Stimulated activated CD8-positive, alpha-beta memory T cell treated with anti-CD3 and anti-CD28 coated beads, Interleukin-7, amount 100 ng/mL, for 4 hours (primary cell): ENCODE results near the gene NR6A1.

ENCODE experiments used
- DNase-seq, 2 donors: peaks; one replicate each; pipeline ENCODE4 v3.0.0-alpha.2; 2020; ENCODE audit warnings: low read depth in 2 of 2

Gene NR6A1

GRCh38 chr9:124505006-124505900 is 265.9 kb downstream of the NR6A1 start:
- DNase-seq = no peak

DNA sequence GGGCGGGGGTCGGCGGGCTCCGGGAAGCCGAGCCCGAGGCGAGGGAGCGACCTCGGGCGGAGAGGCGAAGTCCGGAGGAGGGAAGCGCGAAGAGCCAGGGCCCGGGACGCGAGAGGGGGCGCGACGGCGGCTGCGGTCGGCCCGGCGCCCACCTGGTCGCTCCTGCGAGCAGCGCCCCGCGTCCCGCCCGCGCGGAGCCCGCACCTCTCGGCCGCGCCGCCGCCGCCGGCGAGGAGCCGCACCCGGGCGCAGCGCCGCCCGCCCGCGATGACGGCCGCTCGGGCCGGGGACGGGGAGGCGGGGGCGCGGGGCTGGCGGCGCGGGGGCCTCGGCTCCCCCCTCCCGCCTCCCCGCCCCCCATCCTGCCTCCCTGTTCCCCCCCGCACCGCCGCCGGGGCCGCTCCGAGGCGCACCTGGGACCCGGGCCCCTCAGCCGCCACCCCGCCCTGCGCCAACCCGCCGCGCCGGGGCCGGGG is 266.5 kb downstream of the NR6A1 start:
- DNase-seq = no peak

- DNase-seq = no peak
Observed at GRCh38 chr9:124503713-124504529, 267.2 kb downstream of the NR6A1 start.

DNA sequence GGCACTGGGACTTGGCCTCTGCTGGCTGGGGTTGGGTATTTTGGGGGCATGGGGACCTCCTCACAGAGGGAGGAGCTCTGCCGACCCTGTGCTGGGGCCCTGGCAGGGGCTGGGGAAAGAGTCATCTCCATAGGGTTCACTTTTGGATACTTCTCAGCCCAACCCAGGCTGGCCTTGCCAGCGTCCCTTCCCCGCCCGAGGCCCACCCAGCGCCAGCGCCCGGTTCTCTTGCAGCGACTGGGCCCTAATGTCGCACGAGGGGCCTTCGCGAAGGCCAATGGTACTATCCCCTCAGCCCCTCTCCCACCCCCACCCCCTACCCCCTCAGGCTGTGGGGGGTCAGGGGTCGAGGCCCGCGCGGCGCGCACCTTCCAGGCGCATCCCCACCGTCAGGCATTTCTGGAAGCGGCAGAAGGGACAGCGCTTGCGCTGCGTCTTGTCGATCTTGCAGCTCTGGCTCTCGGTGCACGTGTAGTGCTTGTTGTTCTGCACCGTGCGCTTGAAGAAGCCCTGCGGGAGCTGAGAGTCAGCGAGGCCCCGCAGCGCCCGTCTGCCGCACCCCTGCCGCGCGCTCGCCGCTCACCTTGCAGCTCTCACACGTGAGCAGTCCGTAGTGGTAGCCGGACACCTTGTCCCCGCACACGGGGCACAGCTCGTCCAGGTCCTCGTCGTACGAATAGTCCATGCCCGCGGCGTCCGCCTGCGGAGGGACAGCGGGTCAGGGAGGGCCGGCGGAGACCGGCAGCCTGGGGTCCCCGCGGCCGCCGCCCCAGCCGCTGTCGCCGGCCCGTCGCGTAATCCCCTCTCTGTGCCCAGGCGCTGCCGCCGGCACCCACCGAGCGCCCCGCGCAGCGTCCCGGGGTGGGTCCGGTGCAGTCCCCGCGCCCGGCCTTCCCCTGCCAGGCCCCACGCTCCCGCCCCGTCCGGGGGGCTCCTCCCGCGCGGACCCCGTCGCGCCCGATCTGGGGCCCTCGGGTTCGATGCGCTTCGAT is 268.1 kb downstream of the NR6A1 start:
- DNase-seq = no peak

- DNase-seq = no peak
Observed at GRCh38 chr9:124501771-124502320, 269.3 kb downstream of the NR6A1 start.

DNA sequence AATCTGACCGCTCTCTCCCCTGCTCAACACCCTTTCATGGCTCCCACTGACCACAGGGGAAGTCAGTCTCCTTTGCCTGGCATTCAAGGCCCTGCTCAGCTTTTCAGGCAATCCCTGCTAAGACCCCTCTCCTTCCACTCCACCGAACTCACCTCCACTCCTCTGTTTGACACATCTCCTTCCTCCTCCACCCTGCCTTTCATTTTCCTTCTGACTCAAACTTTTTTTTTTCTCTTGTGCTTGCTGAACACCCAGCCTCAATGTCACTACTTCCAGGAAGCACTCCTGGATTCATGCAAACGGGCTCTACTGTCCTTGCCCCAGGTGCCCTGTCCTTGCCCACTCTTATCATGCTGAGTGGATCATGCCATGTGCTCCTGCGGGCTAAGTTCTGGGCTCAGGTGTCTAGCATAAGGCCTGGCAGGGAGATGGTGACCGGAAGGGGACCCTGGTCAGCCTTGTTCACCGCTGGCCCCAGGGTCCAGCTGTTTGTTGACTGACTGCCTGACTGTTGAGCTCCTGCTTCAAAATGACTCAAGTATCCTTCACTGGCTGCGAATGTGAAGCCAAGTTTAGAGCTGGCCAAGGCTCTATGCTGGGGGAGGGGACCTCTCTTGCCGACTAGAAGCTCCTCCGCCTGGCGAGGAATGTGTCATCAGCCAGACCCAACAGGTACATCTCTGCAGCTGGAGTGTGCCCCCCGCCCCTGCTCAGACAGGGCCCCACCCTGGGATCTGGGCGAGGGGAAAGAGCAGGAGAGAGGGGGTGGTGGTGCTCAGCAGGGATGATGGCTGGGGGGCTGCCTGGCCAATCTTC is 270.1 kb downstream of the NR6A1 start:
- no peak for DNase-seq

DNA sequence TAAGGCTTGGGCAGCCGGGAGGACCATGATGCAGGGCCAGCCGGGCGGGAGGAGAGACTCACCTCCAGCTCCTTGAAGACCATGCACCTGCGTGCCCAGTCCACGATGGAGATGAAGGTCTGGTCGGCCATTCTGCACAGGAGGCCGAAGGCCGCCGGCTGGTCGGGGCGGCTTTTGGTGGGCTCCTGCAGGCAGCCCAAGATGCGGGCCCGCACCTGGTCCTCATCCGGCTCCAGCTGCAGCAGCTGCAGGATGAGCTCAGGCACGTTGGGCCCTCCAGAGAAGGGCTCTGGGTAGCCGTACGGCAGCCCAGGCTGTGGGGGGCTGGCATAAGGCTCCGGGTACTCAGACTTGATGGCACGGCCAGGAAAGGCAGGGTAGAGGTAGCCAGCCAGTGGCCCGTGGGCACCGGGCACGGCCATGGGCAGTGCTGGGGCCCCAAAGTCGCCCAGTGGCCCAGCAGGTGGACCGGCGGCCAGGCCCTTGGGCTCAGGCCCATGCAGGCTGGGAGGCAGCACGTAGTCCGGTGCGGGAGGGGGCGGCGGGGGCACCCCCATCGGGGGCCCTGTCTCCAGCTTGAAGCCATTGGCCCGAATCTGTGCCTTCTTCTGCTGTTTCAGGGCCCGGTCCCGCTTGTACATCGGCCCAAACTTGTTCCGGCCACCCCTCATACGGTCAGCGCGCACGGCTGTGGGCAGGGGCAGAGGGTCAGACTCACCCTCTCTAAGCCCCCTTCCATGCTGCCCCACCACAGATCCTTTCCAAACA is 270.9 kb downstream of the NR6A1 start:
- DNase-seq = no peak

DNA sequence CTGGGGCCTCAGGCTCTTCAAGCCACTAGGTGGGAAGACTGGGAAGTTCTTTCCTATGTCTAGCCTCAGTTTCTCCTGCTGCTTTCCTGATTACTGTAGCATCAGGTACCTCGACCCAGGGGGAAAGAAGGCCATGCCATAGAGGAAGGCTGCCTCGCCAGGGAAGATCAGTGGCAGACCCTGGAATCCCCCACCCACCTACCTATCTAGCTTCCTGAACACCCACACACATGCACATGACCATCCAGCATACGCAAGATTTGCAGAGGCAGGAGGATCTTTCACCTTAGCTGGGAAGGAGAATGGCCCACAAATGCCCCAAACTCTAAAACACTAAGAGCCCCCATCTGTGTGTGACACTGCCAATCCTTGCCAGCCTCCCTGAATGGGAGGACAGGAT is 271.9 kb downstream of the NR6A1 start:
- DNase-seq = no peak

DNA sequence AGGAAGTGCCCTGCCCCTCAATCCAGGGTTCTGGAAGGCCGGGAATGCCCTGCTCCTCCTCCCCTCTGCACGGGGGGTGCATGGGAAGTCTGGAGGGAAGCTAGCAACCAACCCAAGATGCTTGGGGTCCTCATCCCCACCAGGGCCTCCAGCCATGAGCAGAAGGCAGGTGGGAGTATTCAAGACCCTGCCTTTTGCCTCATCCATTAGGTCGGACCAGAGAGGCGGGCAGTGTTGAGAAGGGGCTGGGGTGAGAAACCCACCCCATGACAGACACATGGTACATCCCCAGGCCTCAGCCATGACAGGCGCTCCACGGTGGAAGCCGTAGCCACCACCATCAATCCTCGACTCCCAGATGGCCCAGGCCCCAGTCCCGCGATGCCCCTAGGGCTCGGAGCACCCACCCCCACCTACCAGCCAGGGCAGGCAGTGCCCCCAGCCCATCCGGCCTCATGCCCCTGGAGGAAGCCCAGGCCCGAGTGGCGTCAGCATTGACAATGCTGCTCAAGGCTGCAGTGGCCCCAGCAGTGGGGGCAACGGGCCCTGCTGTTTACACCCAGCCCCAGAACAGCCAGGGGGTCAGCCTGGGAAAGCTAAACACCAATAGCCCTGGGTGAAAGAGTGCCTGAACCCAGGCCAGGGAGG is 272.5 kb downstream of the NR6A1 start:
- no peak for DNase-seq

- no peak for DNase-seq
Observed at GRCh38 chr9:124498040-124498439, 273.1 kb downstream of the NR6A1 start.

DNA sequence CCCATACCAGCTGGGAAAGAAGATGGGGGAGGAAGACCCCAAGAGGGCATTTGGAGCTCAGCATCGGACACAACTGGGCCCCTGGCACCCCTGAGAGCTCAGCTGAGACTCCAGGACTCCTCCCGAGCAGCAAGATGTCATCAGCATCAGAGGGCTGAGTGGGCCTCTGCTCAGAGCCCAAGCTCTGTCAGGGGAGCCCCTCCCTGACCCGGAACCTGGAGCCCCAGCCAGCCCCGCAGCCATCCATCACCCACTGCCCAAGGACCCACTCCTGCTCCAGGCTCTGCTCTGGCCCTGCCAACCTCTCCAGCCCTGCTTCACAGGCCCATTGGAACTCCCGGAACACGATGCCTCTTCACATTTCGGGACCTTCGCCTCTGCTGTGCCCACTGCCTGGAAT is 273.7 kb downstream of the NR6A1 start:
- no peak for DNase-seq

GRCh38 chr9:124496463-124496862 is 274.6 kb downstream of the NR6A1 start:
- no peak for DNase-seq

- no peak for DNase-seq
Observed at GRCh38 chr9:124496075-124496449, 275.0 kb downstream of the NR6A1 start.

GRCh38 chr9:124495126-124496074 is 275.7 kb downstream of the NR6A1 start:
- no peak for DNase-seq

DNA sequence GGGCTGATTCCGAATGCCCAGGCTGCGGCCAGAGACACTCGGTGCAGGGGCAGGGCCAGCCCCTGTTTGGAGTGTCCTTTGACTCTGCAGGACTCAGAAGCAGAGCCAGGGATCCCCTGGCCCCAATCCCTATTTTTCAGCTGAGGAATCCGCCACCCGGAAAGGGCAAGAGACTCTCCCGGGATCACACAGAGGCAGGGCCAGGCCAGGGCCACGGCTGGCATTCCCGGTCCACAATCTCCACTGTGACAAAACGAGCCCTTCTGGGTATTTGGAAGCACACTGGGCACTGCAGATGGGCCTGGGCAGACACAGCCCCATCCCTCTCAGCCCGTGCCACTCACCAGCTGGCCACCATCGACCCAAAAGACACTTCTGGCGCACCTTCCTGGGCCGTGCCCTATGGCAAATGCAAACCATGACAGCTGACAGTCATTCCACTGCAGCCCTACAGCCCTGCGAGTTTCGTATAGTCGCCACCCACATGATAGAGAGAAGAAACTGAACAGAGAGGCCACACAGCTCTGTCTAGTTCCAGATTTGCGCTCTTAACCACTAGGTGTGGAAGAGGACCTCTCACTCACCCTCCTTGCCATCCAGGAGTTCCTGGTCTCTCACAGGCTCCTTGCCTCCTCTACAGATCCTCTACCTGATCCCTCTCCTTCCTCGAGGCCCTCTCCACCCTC is 277.2 kb downstream of the NR6A1 start:
- DNase-seq = no peak

DNA sequence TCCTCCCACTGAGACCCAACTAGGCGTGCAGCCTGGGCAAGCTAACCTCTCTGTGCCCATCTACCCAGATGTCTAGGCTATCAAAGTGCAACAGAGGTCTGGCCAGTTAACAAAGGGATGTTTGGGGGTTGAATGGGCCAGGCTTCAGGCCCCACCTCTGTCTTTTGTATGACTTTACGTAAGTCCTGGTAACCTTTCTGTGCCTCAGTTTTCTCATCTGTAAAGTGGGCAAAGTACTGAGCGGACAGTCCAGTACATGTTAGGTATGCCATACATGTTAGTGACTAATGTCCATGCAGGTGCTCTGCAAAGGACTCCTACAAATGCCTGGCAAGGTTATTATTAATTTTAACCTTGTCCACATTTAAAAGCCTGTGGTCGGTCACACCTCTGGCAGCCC is 277.9 kb downstream of the NR6A1 start:
- no peak for DNase-seq

DNA sequence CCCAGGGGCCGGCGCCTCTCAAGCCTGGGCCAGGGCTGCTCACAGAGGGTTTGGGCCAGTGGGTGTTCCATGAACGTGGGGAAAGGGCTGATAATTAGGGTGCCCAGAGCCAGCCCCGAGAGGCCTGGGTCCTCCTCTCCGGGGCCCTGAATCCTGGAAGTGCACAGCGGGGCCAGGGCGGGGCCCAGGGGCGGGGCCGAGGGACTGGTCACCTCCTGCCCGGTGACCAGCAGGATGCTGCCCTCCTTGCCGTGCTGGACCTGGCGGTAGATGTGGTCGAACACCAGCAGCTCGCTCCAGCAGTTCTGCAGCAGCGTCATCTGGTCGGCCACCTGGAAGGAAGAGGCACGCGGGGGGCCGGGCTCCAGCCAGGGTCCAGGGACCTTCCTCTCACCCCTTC is 278.3 kb downstream of the NR6A1 start:
- DNase-seq = no peak
